SK-N-DZ (cell line): ENCODE measurements around the gene NIM1K.
"Not testable (repeated sequence)": the region's sequence is repeated elsewhere in the genome, so short reads cannot be mapped to it uniquely, and the experiment has no call there.

Experiments used
- DNase-seq: peaks from one replicate; pipeline ENCODE4 v3.0.0-alpha.2; 2015; ENCODE audit warnings: low spot score

NIM1K gene

DNA sequence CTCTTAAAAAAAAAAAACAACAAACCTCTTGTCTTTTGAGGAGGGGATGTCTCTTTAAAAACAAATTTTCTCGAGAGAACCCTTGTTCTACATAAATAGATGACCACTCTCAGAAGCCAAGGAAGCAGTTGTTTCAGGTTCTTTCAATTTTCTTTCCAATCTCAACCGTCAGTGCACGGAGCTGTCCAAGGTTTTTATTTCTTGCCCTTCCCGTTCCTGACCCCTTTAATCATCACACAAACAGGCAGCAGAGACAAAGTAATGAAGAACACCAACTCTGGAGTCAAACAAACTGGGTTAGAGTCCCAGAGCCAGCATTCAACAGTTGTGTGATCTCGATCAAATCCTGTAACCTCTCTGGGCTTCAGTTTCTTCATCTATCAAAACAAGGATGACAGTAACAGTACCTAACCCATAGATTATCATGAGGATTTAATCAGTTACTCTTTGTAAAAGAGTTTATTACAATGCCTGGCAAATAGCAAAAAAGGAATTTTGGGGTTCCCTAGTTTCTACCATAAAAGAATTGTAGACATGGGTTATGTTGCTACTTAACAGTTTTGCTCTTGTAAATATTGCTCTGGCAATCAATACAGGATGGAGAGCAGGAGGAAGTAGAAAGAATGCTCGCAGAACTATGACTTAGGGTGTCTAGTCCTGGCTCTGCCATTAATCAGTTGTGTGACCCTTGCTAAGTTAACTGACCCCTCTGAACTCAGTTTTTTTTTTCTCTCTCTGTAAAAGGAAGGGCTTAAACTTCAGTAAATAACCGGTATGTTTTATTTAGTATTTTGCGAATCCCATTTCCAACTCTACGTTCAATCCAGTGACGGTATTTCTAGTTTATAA is 1.0 kb upstream of the NIM1K start:
- no peak for DNase-seq

DNA sequence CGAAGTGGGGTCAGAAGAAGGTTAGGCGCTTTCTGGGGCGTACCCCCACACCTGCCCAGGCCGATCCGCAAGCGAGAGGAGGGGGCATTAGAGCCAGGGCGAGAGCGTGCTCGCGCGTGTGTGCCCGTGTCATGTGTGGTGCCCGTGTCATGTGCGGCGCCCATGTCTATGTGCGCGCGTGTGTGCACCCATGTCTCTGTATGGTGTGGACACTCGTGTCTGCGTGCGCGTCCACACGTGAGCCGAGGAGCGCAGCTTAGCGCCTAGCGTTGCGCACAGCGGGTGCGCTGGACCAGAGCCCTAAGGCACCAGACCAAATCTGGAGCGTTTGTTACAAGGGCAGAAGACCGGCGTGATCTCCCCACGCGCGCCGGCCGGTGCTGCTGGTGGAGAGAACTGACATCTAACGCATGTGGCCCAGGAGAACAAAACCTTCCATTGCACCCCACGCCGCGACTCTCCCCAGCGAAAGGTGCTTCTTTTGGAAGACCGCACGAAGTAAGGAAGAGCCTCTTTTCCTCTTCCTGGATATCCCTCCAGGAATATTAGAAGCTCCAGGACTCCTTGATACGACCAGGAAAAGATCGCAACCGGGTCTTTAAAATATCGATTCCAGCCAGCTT is 644 bp downstream of the NIM1K start:
- DNase-seq, result peak; percentile 14

DNA sequence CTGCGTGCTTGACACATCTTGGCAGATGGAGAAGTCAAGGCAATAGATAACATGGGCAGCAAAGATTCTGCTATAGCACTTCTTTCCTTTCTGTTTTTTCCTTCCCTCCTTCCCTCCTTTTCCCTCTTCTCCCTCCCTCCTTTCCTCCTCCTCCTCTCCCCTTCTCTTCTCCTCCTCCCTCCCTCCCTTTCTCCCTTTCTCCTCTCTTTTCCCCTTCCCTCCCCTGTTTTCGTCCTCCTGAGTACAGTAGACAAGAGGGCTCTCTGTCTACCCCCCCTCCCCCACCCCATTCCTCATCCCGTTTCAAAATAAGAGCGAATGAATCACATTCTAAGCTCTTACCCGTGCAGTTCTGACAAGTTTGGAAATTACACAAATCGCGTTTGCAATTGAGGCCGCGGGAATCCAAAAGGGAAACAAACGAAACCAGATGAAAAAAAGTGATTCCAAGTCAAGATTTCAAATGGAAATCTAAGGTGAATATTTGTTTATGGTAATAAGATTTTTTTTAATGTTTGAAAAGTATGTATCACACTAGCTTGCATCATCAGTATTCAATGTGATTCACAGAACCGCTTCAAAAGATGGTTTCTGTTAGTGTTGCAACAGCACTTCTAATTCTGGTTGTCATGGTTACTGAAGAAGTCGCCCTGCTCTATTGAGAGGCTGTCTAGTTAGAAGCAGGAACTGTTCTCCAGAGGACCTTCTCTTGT is 1.3 kb downstream of the NIM1K start:
- DNase-seq, result peak; percentile 54

DNA sequence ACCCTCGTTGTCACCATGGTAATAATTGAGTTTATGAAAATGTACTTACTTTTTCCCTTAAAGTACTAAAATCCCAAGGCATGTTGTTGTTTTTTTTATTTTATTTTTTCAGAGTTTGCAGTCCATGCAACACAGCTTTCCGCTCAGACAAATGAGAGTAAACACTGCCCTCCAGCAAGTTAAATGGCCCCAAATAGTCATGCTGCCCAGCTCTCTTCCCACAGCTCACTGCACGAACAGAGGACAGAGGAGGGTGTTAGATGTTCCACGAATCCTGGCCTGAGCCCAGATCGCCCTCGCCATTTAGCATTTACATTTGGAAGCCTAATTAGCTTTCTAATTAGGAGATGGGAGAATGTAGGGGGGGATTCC is 1.9 kb downstream of the NIM1K start:
- no peak for DNase-seq

DNA sequence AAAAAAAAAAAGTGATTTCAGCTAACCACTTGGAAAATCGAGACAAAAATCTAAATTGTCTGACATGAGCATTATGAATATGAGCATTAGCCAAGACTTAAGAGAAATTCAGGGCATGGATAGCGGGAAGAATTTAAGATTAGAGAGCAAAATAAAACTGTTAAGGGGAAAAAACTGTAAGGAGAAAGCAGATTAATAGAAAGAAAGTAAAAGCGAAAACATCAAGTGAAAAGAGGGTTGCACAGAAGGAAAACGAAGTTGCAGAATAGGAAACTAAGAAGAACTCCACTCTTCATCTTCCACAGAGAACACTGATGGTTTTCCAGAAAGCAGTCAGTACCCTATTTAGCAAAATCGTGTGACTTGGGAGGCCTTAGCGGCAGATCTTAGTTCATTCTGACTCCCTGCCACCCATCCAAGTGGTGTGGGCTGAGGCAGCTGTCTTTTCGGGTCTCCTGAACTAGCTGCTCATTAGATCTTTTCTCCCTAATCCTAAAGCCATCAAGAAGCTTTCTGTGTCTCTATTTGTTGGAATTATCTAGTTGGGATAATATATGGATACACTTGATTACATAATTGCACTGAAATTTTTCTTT is 3.7 kb downstream of the NIM1K start:
- no peak for DNase-seq

DNA sequence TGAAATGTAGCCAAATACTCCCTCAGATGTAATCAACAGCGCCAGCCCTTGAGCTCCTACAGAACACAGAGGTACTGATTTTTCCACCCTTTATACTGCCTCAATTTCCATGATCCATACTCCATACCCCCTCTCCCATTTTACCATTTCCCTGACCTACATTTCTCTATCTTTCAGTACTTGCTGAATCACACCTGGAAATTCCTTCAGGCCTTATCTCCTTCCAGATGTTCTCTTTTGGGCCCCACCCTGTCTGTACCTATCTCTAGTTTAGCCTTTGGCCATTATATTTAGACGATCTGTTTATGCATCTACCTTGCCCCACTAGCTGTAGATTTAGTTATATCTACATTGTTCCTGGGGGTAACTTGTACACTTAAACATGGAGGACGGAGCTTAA is 5.5 kb downstream of the NIM1K start:
- no peak for DNase-seq

DNA sequence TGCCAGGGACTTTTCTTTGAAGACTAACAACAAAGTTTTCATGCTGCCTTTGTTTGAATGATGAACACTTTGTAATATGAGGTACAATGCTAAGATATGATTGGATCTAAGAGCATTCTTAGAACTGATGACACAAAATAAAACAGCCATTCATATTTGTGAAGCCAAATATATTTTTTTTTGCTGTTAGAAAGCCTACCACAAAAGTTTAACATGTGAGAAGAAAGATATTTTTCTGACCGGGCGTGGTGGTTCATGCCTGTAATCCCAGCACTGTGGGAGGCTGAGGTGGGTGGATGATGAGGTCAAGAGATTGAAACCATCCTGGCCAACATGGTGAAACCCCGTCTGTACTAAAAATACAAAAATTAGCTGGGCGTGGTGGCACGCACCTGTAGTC is 9.4 kb downstream of the NIM1K start:
- DNase-seq, result not testable (repeated sequence)

DNA sequence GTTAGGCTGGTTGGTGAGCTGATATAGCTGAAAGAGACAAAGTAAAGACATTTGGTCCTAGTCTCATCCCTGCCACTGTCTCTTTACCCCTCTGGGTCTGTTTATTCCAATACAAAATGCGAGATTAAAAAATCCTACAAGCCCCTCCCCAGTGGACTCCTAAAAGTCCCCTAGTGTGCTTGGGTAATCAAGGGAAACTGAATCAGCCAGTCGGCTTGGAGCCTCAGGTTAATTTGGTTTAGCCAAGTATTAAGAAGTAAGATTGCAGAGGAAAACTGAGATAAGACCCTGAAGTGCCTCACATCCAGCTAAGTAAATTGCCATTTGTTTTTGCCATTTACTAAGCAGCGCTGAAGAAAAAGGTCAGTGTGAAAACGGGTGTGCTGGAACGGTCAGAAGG is 10.4 kb downstream of the NIM1K start:
- DNase-seq, result peak; percentile 18

DNA sequence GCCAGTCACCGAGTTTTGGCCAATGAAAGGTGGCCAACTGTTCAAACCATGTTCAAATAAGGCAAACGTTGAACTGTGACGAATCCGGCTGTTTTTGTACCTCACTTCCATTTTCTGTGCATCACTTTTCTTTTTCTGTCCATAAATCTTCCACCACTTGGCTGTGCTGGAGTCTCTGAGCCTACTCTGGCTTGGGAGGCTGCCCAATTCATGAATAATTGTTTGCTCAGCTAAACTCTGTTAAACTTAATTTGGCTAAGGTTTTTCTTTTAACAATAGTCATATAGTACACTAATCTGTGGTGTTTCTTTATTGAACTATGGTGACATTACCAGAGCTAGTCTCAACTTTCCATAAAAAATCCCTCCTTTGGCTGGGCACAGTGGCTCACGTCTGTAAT is 11.3 kb downstream of the NIM1K start:
- DNase-seq, result no peak

DNA sequence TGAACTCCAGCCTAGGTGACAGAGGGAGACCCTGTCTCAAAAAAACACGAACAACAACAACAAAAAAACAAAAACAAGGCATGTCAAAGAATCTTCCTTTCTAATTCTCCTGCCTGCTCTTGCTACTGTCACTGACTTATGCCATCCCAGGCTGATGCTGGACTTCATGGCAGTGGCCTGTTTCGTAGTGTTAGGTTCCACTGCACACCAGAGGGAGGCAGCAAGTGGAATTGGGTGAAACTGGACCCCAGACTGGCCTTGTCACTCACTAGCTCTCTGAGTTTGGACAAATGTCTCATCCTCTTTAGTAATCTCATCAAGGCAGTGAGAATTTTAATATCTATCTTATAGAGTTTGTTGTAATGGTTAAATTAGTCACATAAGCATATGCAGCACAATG is 12.9 kb downstream of the NIM1K start:
- no peak for DNase-seq

DNA sequence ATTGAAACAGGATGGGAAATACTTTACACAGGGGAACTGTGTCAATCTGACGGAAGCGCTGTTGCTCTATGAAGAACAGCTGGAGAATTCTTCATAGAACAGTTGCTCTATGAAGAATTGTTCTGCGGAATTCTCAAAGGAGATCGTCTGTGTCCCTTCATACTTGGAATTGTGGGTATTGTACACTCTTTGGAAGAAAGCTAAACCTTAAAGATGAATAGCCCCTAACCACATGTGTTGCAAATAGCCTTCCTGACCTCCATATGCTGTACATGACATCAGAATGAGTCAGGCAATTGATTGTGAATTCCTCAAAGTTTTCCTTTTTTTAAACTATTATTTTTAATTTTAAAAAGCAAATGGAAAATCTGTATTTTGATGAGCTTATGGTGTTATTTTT is 15.6 kb downstream of the NIM1K start:
- no peak for DNase-seq

DNA sequence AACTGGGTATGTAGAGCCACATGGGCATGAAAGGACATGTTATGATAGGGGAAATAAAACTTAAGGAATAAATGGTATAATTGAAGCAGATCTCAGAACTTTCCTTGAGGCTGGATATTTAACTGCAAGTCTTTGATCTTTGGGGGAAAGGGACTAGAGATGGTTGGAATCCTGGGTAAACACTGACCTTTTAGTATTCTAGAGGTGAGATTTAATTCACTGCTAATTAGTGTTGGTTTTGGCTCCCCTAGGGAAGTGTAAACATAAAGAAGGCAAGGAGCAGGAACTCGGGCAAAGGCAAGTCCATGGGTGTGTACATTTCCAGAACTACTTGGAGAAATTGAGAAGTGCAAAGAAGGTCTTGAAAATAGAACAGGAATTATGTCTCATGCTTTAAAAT is 16.6 kb downstream of the NIM1K start:
- no peak for DNase-seq

DNA sequence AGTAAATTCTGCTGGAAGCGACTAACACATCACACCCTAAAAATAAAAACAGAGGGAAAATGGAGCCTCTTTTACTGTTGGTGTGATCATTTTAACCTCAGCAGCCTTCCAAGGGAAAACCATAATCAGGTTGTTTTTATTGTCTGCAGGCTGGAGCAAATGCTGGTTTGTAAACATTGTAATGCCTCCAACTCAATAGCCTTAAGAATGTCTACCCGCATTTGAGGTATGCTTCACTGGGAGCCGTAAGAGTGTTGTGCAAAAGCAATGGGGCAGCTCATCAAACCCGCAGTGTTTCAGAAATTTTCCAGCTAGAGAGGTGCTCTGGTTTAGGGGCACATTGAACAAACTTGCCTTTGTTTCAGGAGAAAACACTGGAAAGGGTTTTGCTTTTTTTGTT is 17.0 kb downstream of the NIM1K start:
- DNase-seq, result no peak

DNA sequence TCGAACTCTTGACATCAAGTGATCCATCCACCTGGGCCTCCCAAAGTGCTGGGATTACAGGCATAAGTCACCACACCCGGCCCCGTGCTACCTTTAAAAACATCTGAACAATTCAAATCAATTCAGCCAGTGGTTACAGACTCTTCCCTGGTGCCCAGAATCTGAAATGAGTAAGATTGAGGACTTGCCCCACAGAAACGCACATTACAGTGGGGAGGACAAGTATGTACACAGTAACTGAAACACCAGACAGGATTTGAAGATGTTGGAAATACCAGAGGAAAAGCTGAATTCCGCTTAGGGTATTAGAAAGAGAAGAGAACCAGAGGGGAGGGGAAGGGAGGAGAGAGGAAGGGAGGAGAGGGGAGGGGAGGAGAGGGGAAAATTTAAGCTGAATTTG is 17.8 kb downstream of the NIM1K start:
- no peak for DNase-seq

DNA sequence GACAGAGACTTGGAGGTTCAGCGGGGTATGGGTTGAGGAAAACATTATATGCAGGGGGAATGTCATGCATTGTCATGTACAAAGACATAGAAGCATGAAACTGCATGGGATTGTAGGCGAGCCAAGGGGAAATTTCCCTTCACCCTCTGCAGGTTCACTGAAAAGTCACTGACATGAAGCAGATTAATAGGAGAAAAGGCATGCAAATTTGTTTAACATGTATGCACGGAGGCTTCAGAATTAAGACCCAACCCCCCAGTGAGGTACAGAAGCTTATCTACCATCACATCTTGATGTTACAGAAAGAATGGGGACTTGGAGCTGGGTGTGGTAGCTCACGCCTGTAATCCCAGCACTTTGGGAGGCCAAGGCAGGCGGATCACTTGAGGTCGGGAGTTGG is 18.5 kb downstream of the NIM1K start:
- DNase-seq, result no peak

DNA sequence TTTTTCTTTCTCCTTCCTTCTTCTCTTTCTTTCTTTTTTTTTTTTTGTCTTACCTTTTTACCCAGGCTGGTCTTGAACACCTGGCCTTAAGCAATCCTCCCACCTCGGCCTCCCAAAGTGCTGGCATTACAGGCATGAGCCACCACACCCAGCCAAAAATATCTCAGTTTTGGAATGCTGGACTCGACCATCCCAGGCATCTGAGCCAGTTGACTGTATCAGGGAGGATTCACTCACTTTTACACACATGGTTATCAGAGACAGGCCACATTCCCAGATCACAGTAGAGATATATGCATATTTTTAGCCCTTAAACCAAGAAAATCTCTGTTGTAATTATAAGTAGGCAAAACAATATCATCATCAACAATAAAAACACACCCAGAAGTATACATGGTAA is 21.9 kb downstream of the NIM1K start:
- no peak for DNase-seq

DNA sequence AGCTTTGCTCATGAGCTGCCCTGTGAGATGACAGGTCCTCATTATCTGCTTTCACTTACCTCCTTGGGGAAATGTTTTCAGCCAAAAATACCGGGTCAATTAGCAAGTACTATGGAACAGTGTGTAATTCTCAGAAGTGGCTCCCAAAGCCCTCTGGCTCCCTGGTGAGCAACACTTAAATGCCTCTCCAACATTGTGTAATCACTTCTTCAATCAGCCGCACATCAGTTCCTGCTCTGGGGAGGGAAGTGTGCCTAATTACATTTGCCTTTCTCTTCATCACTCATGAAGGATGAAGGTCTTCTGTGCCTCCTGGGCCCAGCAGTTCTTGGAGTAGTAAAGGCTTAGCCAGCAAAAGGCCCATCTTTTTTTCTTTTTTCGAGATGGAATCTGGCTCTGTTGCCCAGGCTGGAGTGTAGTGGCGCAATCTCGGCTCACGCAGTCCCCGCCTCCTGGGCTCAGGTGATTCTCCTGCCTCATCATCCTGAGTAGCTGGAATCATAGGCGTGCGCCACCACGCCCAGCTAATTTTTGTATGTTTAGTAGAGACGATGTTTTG is 23.1 kb downstream of the NIM1K start:
- no peak for DNase-seq

DNA sequence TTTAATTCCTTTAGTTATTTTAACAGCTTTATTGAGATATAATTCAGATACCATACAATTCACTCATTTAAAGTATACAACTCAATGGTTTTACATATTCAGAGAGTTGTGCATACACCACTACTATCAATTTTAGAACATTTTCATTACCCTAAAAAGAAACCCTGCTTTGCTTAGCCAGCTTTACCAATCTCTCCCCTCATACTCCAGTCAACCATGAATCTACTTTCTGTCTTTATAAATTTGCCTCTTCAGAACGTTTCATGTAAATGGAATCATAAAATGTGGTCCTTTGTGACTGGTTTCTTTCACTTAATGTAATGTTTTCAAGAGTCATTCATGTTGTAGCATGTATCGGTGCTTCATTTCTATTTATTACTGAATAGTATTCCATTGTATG is 24.9 kb downstream of the NIM1K start:
- DNase-seq, result no peak

DNA sequence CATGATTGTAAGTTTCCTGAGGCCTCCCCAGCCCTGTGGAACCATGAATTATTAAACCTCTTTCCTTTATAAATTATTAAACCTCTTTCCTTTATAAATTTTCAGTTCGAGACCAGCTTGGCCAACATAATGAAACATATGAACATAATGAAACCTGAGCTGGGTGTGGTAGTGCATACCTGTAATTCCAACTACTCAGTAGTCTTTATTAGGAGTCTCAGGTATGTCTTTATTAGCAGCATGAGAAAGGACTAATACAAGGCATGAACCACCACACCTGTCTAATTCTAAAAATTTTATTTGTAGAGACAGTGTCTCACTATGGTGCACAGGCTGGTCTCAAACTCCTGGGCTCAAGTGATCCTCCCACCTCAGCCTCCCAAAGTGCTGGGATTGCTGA is 27.1 kb downstream of the NIM1K start:
- no peak for DNase-seq

DNA sequence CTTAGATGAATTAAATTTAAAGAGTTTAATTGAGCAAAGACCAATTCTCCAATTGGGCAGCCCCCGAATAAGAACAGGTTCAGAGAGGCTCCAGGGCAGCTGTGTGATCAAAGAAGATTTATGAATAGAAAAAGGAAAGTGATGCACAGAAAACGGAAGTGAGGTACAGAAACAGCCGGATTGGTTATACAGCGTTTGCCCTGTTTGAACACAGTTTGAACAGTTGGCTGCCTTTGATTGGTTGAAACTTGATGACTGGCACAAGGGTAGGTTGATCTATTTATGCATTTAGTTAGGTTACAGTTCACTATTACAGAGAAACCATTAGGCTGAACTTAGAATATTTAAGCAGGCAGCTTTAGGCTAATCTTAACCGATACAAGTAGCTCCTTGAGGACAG is 29.5 kb downstream of the NIM1K start:
- DNase-seq, result no peak

DNA sequence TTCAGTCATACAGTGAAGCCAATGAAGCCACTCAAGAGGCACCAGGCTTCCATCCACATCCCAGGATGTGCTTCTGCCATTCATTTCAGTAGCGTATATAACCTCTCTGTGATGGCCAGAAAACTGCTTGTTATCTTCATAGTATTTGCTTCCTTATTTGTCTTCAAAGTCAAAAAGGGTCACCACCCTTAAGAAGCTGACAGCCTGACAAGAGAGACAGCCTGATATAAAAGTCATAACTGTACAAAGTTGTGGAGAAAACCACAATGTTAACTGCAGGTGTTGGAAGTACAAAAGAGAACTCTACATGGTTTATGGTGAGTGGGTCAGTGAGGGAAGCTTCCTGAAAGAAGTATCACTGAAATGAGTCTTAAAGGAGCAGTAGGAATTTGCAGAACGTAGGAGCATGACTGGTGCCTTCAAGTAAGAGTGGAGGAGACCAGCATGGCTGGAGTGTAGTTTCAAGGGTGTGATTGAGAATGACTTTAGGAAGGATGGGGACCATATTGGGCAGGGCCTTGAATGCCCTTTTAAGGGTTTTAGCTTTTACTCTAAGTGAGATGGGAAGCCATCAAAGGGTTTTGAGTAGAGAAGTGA is 33.7 kb downstream of the NIM1K start:
- no peak for DNase-seq

DNA sequence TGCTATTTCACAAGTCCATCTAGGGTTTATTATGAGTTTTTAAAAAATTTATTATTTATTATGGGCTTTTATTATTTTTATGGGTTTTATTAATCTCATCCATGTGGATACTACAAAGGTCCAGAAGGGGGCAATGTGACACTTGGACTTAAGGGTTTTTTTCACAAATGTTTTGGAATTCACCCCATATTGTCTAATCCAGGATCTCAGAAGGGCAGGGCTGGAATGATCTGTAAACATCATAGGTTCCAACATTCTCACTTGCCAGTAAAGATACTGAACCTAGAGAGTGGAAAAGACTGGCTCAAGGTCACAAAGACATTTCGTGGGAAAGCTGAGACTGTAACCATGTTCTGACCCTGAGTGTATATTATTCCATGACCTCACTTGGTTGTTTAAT is 35.6 kb downstream of the NIM1K start:
- DNase-seq, result no peak
